GM18868 (cell line): Measurements from ENCODE around the gene HOXB1.
"Not testable (repeated sequence)": the region's sequence is repeated elsewhere in the genome, so short reads cannot be mapped to it uniquely, and the experiment has no call there.

Source experiments
- ATAC-seq: cut with Tn5 transposase; IDR thresholded peaks from one replicate; pipeline ENCODE4 v1.9.1; 2021; ENCODE audit warnings: mild to moderate bottlenecking, moderate library complexity; ENCODE audit not compliant: unreplicated experiment

HOXB1 gene

GRCh38 chr17:48523010-48523409 lies 7.8 kb downstream of the HOXB1 start:
- ATAC-seq: no peak

- ATAC-seq: no peak
Measured at GRCh38 chr17:48522031-48522653, 8.7 kb downstream of the HOXB1 start.

- ATAC-seq: no peak
Measured at GRCh38 chr17:48520631-48521079, 10.2 kb downstream of the HOXB1 start.

GRCh38 chr17:48519427-48519826 lies 11.4 kb downstream of the HOXB1 start:
- ATAC-seq: no peak

GRCh38 chr17:48517478-48517877 lies 13.3 kb downstream of the HOXB1 start:
- ATAC-seq: no peak

- ATAC-seq: no peak
Measured at GRCh38 chr17:48515925-48516900, 14.6 kb downstream of the HOXB1 start.

GRCh38 chr17:48514477-48514876 lies 16.3 kb downstream of the HOXB1 start:
- no peak for ATAC-seq

GRCh38 chr17:48513666-48514455 lies 16.9 kb downstream of the HOXB1 start:
- ATAC-seq: no peak

- ATAC-seq: no peak
Measured at GRCh38 chr17:48513097-48513496, 17.7 kb downstream of the HOXB1 start.

- ATAC-seq: peak; percentile 53
Measured at GRCh38 chr17:48510761-48511604, 19.8 kb downstream of the HOXB1 start.

- ATAC-seq: no peak
Measured at GRCh38 chr17:48510381-48510760, 20.4 kb downstream of the HOXB1 start.

GRCh38 chr17:48509708-48510107 lies 21.1 kb downstream of the HOXB1 start:
- not testable (repeated sequence) for ATAC-seq

- no peak for ATAC-seq
Measured at GRCh38 chr17:48506246-48506645, 24.6 kb downstream of the HOXB1 start.

- peak; percentile 91 for ATAC-seq
Measured at GRCh38 chr17:48505788-48506187, 25.0 kb downstream of the HOXB1 start.

- no peak for ATAC-seq
Measured at GRCh38 chr17:48504953-48505352, 25.9 kb downstream of the HOXB1 start.

- no peak for ATAC-seq
Measured at GRCh38 chr17:48503747-48504146, 27.1 kb downstream of the HOXB1 start.

- no peak for ATAC-seq
Measured at GRCh38 chr17:48502901-48503300, 27.9 kb downstream of the HOXB1 start.

- no peak for ATAC-seq
Measured at GRCh38 chr17:48502312-48502711, 28.5 kb downstream of the HOXB1 start.

GRCh38 chr17:48500435-48501426 lies 30.1 kb downstream of the HOXB1 start:
- ATAC-seq: no peak
